Measurements from ENCODE around the gene TSFM. TPM values are rescaled to one million over a fixed set of nuclear protein-coding genes. Genes with fewer than 3 reads are reported as not detected.

Gene TSFM
- total RNA-seq, 6 donors from 2014 or later, result 5.0 to 34.0 (median 22.8) TPM

GRCh38 chr12:57762463-57762862 lies 20.1 kb upstream of the TSFM start:
- WGBS, 2 donors, result 87 to 92% methylated on average over 2 of the region's 2 CpGs
- Histone ChIP-seq H3K9me3 (no peaks in the 10 kb centered on the region), H3K36me3 (peaks cover 0 to 16% (median 12%) of the 10 kb centered on the region in 4 donors), H3K4me1 (peaks cover 26 to 34% (median 31%) of the 10 kb centered on the region in 4 donors), H3K4me3 (no peak overlapping the region), H3K27ac (no peak overlapping the region), H3K27me3 (peaks cover 0 to 24% (median 19%) of the 10 kb centered on the region in 4 donors)
- no peak for ATAC-seq (ENCODE audit: low FRiP score in 2 of 2)
- DNase-seq, result no peak
- TF ChIP-seq CTCF (IDR thresholded peaks at IDR 0.05) (no peak), POLR2AphosphoS5 (IDR thresholded peaks at IDR 0.05) (no peak), EP300 (IDR thresholded peaks at IDR 0.05) (no peak), POLR2A (IDR thresholded peaks at IDR 0.05) (no peak)

DNA sequence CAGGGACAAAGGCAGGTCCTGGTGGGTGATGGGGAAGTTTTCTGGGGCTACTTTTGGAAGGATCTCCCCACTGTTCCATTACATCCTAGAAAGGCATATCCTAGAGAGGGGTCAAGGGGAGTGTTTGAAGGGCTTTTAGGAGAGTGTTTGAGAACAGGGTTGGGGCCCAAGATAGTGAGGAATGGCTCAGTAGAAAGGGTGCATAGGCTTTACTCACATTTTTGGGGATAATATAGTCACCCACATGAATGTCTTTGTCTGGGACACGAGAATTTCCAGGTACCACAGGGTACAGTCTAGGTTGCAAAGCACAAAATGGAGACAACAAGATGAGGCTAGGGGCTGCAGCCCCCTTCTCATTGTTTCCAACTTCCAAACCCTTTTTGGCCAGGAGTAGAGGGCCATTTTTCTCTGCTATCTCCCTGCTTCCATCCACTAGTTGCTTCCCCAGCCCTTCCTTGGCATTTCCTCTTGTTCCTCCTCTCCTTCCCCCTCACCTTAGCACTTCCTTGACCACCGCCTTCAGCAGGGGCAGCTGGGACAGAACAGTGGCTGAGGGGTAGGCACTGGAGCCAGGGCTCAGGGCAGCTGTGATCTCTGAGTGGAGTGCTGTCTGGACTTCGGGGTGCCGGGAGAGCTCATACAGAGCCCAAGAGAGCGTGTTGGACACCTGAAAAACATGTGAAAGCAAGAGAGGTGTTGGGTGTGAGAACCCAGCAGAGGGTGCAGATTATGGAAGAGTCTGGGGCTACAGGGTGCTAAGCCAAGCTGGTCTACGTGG lies 18.5 kb upstream of the TSFM start:
- H3K4me1 ChIP-seq, result peaks cover 26 to 34% (median 31%) of the 10 kb centered on the region in 4 donors
- 65 to 80% methylated on average over 6 of the region's 6 CpGs for whole genome bisulfite sequencing, 2 donors
- peaks cover 0 to 24% (median 19%) of the 10 kb centered on the region in 4 donors for H3K27me3 ChIP-seq
- peak overlapping the region in 3 of 4 donors; percentile 42 to 56 (median 51) for H3K4me3 ChIP-seq
- no peak overlapping the region for H3K27ac ChIP-seq
- TF ChIP-seq CTCF (IDR thresholded peaks at IDR 0.05), result no peak
- no peak for TF ChIP-seq EP300 (IDR thresholded peaks at IDR 0.05)
- TF ChIP-seq POLR2A (IDR thresholded peaks at IDR 0.05), result no peak
- TF ChIP-seq POLR2AphosphoS5 (IDR thresholded peaks at IDR 0.05), result no peak
- peaks cover 0 to 8% (median 3%) of the 10 kb centered on the region in 4 donors for H3K36me3 ChIP-seq
- H3K9me3 ChIP-seq, result no peaks in the 10 kb centered on the region
- no peak for ATAC-seq (ENCODE audit: low FRiP score in 2 of 2)
- no peak for DNase-seq

DNA sequence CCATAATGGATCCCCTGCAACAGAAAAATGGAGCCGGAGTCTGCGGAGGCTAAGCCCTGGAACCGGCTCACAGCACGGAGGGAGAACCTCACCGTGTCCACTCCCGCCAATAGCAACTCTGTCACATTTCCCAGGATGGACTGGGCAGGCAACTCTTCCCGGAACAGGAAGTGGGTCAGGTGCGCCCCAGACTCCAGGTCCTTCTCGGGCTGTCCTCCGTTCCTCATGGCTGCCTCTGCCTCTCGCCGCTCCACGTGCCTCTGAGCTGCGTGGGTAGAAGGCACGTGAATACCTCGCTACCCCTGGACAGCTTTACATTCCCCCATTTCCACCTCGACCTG lies 18.0 kb upstream of the TSFM start:
- peak; percentile 1 to 48 for ATAC-seq (ENCODE audit: low FRiP score in 2 of 2)
- peaks cover 26 to 34% (median 31%) of the 10 kb centered on the region in 4 donors for H3K4me1 ChIP-seq
- WGBS, 2 donors, result 15 to 25% methylated on average over 8 to 16 of the region's 17 CpGs
- H3K36me3 ChIP-seq, result peaks cover 0 to 10% (median 5%) of the 10 kb centered on the region in 4 donors
- peak overlapping the region in 3 of 4 donors; percentile 42 to 56 (median 51) for H3K4me3 ChIP-seq
- H3K27me3 ChIP-seq, result peaks cover 0 to 24% (median 19%) of the 10 kb centered on the region in 4 donors
- no peak overlapping the region for H3K27ac ChIP-seq
- no peaks in the 10 kb centered on the region for H3K9me3 ChIP-seq
- DNase-seq, result peak in 1 of 2 donors; percentile 52
- TF ChIP-seq EP300 (IDR thresholded peaks at IDR 0.05) (no peak), CTCF (IDR thresholded peaks at IDR 0.05) (no peak), POLR2AphosphoS5 (IDR thresholded peaks at IDR 0.05) (no peak), POLR2A (IDR thresholded peaks at IDR 0.05) (no peak)

DNA sequence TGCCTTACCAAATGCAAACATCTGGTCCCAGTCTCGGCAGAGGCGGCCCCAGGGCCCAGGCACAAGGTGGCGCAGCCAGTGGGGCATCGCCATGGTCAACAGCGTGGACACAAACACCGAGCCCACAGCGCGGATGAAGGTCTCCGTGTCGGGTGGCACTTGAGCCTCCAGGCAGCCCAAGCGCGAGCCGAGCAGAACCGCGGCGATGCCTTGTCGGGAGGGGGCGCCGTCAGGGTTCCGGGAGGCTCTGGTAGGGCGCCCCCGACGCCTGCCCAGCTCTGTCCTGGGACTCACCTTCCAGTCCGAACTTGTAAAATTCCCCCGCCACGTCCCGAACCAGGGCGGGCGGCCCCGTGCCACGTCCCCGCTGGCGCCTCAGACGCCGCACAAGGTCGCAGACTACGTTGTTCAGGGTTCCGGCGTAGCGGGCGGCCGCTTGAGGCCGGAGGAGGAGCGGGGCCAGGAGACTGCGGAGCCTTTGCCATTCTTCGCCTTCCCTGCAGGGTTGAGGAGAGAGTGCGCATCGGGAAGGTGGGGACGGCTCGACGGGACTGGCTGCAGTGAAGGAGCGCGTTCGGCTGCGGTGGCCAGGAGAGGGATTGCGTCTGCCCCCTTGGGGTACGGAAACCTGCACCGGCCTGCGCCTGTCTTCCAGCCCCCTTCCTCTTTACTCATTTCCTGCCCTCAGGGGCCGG lies 17.4 kb upstream of the TSFM start:
- Histone ChIP-seq H3K9me3 (no peaks in the 10 kb centered on the region), H3K36me3 (peaks cover 0 to 13% (median 5%) of the 10 kb centered on the region in 4 donors), H3K4me3 (peak overlapping the region in 3 of 4 donors; percentile 42 to 56 (median 51)), H3K4me1 (peaks cover 26 to 34% (median 31%) of the 10 kb centered on the region in 4 donors), H3K27ac (no peak overlapping the region), H3K27me3 (peaks cover 0 to 24% (median 19%) of the 10 kb centered on the region in 4 donors)
- TF ChIP-seq POLR2A (IDR thresholded peaks at IDR 0.05), result no peak
- peak in 4 of 6 experiments; percentile 14 to 33 (median 24) for TF ChIP-seq CTCF (IDR thresholded peaks at IDR 0.05)
- WGBS, 2 donors, result 0 to 1% methylated on average over 11 to 56 of the region's 60 CpGs
- ATAC-seq (ENCODE audit: low FRiP score in 2 of 2) (peak; percentile 26 to 65), DNase-seq (peak; percentile 31 to 90)
